ENCODE measurements around the gene COL23A1.

COL23A1 gene

DNA sequence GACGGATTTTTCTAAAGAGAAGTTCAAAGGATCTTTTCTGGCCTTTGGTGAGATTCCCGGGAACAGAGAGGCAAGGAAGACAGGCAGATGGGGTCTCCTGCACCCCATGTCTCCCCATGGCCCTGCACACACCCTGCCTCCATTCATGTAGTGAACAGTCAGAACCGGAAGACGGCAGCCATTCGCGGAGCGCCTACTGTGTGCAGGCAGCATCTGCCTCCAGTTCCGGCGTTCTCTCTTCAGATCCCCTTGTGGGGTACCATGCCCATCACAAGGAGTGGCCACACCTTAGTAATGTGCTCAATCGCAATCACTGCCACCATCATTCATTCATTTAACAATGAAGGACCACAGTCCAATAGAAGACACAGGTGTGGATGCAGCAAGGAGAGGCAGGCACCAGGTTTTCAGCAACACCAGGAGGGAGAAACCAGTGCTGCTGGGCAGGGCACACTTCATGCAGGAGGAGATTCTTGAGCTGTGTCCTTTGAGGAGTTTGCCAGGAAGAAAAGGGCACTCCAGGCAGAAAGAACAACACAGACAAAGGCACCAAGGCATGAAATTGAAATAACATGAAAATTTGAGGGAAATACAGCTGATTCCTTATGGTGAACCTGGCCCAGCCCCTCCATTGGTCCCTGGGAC, 186.1 kb downstream of the COL23A1 start:
- no peak overlapping the region for H3K4me3 ChIP-seq (ENCODE audit: low read depth, low read length)

GRCh38 chr5:178403351-178403750, 186.8 kb downstream of the COL23A1 start:
- H3K4me3 ChIP-seq (ENCODE audit: low read depth, low read length): no peak overlapping the region

- no peak overlapping the region for H3K4me3 ChIP-seq (ENCODE audit: low read depth, low read length)
Observed at GRCh38 chr5:178399701-178400095, 190.5 kb downstream of the COL23A1 start.

- H3K4me3 ChIP-seq (ENCODE audit: low read depth, low read length): no peak overlapping the region
Observed at GRCh38 chr5:178398901-178399700, 191.1 kb downstream of the COL23A1 start.

DNA sequence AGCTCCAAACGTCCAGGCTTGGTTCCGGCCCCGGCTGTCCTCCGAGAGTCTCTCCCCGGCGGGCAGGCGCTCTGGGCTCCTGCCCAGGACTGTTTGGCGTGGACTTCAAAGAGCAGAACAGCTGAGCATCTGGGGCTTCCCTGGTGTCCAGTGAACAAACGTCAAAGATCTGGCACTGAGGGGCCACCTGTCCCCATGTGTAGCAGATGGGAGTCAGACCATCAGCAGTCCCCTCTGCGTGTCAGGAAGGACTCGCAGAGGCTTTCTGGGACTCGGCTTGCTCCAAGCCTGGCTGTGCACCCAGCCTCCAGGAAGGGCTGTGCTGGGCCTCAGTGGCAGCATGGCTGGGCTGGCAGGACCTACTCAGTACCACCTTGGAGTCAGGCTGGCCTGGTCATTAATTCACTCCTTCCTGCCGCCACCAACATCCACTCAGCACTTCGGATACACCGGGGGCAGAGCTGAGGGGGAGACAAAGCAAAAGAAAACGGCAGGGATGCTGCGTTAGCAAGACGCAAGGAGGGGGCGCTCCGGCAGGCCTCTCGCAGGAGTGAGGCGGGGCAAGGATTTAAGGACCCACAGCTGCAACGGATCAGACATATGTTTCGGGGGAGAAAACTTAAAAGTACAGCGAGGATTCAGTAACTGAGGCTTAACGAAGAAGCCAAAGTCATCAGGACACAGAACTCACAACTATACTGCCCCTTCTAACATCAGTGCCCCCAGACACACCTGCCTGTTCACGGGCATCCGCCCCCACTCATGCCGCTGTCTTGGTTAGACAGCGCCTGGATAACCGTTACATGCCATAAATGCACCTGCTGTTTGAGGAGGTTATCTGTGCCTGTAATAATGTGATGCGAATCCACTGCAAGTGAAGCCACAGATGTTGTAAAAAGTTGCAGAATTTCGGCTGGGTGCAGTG, 193.1 kb downstream of the COL23A1 start:
- H3K4me3 ChIP-seq (ENCODE audit: low read depth, low read length): no peak overlapping the region

- H3K4me3 ChIP-seq (ENCODE audit: low read depth, low read length): no peak overlapping the region
Observed at GRCh38 chr5:178394074-178394473, 196.1 kb downstream of the COL23A1 start.

- no peak overlapping the region for H3K4me3 ChIP-seq (ENCODE audit: low read depth, low read length)
Observed at GRCh38 chr5:178392931-178393394, 197.2 kb downstream of the COL23A1 start.

DNA sequence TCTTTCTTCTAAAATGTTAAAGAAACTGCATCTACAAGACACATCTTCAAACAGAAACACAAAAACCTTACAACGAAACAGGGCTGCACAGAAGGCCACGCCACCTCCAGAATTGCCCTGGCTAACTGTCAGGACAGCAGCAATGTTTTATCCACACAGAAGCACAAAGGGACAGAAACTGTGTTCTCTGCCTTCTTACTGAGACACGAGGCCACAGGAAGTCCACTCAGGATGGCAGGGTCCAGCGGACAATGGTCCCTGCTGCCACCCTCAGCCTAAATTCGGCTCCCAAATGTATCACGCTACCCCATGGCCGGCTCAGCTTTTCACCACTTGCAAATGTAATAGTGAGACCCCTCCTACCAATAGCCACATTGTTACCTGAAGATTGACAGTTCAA, 197.8 kb downstream of the COL23A1 start:
- H3K4me3 ChIP-seq (ENCODE audit: low read depth, low read length): no peak overlapping the region

- no peak overlapping the region for H3K4me3 ChIP-seq (ENCODE audit: low read depth, low read length)
Observed at GRCh38 chr5:178391480-178391879, 198.7 kb downstream of the COL23A1 start.

GRCh38 chr5:178389796-178390195, 200.4 kb downstream of the COL23A1 start:
- no peak overlapping the region for H3K4me3 ChIP-seq (ENCODE audit: low read depth, low read length)

DNA sequence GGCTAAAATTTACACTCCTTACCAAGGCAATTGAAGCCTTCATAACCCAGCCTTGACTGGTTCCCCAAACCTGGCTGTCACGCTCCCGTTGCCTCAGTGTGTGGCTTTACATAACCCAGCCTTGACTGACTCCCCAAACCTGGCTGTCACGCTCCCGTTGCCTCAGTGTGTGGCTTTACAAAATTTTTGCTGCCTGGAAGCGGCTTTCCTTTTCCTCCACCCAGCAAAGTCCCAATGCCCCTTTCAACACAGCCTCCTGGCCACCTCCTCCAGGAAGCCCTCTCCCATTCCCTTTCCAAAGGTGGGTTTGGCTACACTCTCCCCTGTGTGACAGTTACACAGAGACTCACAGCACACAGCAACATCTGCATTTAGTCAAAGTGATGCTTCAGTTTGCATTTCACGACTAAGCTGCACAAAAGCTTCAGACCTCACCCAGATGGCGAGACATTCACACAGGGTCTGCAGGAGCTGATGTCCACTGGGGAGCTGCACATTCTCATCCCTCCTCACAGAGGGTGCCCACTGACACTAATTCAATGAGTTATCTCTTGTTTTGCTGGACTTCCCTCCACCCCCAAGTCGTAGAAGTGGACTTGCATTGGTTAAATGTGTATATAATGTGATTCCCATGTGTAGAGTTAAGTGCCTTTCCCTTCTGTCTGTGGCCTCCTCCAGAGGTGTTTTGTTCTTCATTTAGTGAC, 201.0 kb downstream of the COL23A1 start:
- H3K4me3 ChIP-seq (ENCODE audit: low read depth, low read length): no peak overlapping the region

DNA sequence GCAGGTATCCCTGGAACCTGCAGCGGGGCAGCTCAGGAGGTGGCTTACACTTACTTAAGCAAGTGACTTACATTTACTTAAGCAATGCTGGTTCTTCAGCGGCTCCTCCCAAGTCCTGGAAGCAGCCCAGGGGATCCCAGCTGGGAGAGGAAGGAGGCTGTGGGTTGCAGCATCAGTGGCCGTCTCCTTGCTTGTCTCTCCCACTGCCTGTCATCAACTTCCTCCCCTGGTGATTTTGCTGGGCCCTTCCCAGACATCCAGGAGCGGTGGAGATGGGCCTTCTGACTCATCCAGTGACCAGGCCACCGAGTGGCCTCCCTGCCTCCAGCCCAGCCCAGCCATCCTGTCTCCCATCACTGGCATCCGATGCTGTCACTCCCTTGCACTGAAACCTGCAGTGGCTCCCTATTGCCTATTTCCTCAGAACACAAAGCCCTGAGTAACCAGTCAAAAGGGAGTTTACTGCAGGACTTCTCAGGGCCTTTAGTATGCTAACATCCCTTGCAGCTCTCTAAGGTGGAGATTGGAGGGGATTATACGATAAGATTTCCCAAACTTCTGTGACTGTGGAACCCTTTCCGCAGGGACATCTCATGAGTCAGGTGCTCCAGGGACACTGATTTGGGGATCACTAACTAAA, 201.7 kb downstream of the COL23A1 start:
- H3K4me3 ChIP-seq (ENCODE audit: low read depth, low read length): no peak overlapping the region

GRCh38 chr5:178387856-178388190, 202.4 kb downstream of the COL23A1 start:
- H3K4me3 ChIP-seq (ENCODE audit: low read depth, low read length): no peak overlapping the region

- H3K4me3 ChIP-seq (ENCODE audit: low read depth, low read length): no peak overlapping the region
Observed at GRCh38 chr5:178387061-178387855, 202.9 kb downstream of the COL23A1 start.

GRCh38 chr5:178386336-178386931, 203.8 kb downstream of the COL23A1 start:
- H3K4me3 ChIP-seq (ENCODE audit: low read depth, low read length): no peak overlapping the region

DNA sequence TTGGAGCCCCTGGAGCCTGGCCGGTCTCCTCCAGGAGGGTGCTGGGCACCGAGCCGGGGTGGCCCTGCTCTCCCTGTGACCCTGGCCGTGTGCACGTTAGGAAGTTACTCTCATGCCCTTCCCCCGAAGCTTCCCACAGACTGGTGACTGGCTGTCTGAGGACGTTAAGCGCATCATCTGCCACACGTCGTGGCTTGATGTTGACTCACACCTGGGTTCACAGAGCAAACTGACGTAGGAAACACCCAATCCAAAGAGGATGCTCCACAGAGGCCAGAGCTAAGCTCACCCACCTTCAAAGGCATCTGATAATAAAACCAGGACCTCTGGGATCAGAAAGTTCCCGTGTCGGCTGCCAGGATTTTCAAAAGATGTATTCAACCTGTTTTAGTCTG, 204.7 kb downstream of the COL23A1 start:
- no peak overlapping the region for H3K4me3 ChIP-seq (ENCODE audit: low read depth, low read length)

DNA sequence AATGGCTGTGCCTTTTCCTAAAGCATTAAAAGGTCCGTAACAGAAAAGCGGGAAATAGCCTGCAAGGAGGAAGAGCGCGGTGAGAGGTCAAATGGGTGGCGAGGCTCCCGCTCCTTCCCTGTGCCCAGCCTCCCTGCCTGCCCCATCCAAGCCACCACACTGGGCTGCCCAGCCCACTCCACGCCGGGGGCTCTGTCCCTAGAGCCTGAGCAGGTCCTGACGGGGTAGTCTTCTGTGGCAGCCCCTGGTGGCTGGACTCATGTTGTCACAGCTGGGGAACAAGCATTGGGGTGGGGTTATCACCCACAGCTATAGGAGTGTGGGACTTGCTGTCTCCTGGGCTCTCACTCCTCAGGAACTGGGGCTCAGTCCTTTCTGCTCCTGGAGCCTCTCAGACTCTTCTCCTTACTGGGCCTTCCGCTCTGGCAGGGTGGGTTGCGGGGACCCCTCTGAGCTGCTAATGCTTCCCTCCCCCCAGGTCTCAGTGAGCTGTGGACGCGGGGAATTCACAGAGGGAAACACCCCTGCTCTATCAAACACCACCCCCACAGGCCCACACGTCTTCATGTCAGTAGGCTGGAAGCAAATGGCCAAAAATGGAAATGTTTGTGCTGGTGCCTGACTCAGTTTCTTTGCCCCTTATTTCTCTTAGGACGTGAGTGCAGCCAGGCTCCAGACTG, 205.2 kb downstream of the COL23A1 start:
- no peak overlapping the region for H3K4me3 ChIP-seq (ENCODE audit: low read depth, low read length)

- H3K4me3 ChIP-seq (ENCODE audit: low read depth, low read length): no peak overlapping the region
Observed at GRCh38 chr5:178383919-178384815, 206.0 kb downstream of the COL23A1 start.

Measured in iPS-11a (cell line).